GM18951 (cell line): ENCODE measurements around the gene FBXL12.
A peak's percentile ranks its signal among the peaks of the same experiment; 100 is the strongest.

Experiments used
- POLR2A ChIP-seq: IDR thresholded peaks from 4 replicates; pipeline ENCODE4 v1.6.1; 2011; ENCODE audit warnings: mild to moderate bottlenecking; ENCODE audit not compliant: insufficient read length, insufficient read depth; ENCODE audit errors: extremely low read depth
- in situ Hi-C: fragments of 300-500 bp; cut with MboI; formaldehyde crosslinking; loops from one replicate; pipeline ENCODE4 v1.12.0; 2022; ENCODE audit warnings: low sequenced_read_pairs, mixed read lengths, inconsistent platforms; ENCODE audit not compliant: unreplicated experiment

The FBXL12 gene, protein sequence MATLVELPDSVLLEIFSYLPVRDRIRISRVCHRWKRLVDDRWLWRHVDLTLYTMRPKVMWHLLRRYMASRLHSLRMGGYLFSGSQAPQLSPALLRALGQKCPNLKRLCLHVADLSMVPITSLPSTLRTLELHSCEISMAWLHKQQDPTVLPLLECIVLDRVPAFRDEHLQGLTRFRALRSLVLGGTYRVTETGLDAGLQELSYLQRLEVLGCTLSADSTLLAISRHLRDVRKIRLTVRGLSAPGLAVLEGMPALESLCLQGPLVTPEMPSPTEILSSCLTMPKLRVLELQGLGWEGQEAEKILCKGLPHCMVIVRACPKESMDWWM

GRCh38 chr19:9818734-9819595, at the start of gene FBXL12:
TSS of gene FBXL12 (minus strand) at chr19:9819079. CDS start at chr19:9818813, 266 bp downstream.
- in situ Hi-C loops = no loop called here
- peak; percentile 95 for TF ChIP-seq POLR2A

GRCh38 chr19:9865732-9866501, 47.0 kb upstream of the FBXL12 start:
- in situ Hi-C loops = no loop called here
- no peak for TF ChIP-seq POLR2A

GRCh38 chr19:9863759-9864158, 44.9 kb upstream of the FBXL12 start:
- in situ Hi-C loops = no loop called here
- TF ChIP-seq POLR2A = no peak

- no peak for TF ChIP-seq POLR2A
- in situ Hi-C loops = no loop called here
Observed at GRCh38 chr19:9862938-9863337, 44.1 kb upstream of the FBXL12 start.

- in situ Hi-C loops = no loop called here
- TF ChIP-seq POLR2A = no peak
Observed at GRCh38 chr19:9861503-9861902, 42.6 kb upstream of the FBXL12 start.

GRCh38 chr19:9860407-9860806, 41.5 kb upstream of the FBXL12 start:
- in situ Hi-C loops = no loop called here
- no peak for TF ChIP-seq POLR2A

GRCh38 chr19:9858766-9859165, 39.9 kb upstream of the FBXL12 start:
- in situ Hi-C loops = no loop called here
- no peak for TF ChIP-seq POLR2A

GRCh38 chr19:9857920-9858746, 39.3 kb upstream of the FBXL12 start:
- in situ Hi-C loops = no loop called here
- TF ChIP-seq POLR2A = no peak

GRCh38 chr19:9857076-9857721, 38.3 kb upstream of the FBXL12 start:
- in situ Hi-C loops = no loop called here
- TF ChIP-seq POLR2A = no peak

DNA sequence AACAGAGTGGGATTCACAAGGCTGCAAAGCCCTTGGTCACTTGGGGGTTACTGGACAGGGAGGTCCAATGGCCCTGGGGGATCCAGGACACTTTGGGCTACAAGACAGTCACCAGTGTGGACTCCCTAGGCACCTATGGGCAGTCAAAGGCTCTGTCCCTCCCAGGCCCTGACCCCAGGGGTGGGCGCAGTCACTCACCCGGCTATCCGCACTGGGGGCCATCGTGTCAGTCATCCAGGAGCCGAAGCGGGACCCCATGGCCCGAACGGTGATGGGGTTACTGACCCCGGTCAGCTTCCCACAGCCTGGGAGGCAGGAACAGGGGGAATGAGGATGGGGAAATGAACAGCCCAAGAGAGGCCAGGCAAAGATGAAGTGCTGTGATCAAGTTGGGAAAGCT, 37.7 kb upstream of the FBXL12 start:
- TF ChIP-seq POLR2A = no peak
- in situ Hi-C loops = no loop called here

DNA sequence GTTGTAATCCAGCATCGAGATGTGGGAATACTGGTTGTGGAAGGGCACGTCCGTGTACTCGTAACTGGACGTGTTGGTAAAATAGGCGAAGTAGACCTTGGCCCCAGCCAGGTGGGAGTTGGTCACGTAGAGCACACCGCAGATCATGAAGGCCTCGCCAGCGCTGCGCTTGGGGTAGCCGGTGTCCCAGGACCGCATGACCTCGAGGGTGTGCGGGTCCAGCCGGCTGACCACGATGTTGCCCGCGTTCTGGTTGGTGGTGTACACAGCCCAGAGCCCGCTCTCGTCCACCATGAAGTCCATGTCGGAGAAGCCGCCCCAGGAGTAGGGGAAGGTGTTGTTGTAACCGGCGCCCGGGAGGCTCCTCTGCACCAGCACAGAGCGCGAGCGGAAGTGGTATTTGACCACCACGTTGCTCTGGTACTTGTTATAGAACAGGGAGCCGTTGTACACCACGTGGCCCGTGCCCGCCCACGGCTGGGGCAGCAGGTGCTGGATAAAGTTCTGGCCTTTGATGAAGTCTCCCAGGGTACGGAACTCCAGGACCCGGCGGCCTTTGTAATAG, 35.5 kb upstream of the FBXL12 start:
- TF ChIP-seq POLR2A = no peak
- in situ Hi-C loops = no loop called here
